MCF 10A (cell line): Measurements from ENCODE around the gene C1orf115. TPM values are rescaled to one million over a fixed set of nuclear protein-coding genes. Genes with fewer than 3 reads are reported as not detected.
"Not testable (repeated sequence)": the region's sequence is repeated elsewhere in the genome, so short reads cannot be mapped to it uniquely, and the experiment has no call there.

ENCODE experiments used
- BruUV-seq: library from RNA; stranded (reverse); fragments of 400-500 nt; replicated peaks from 2 replicates; lab custom pipeline; 2021; lab: Mats Ljungman, UMichigan
- CTCF ChIA-PET: fragments of 300-600 bp; sonication (Branson Sonifier 250); formaldehyde crosslinking; extraction: SDS; loops from one replicate; lab custom pipeline; 2021; ENCODE audit warnings: antibody characterized with exemption, inconsistent platforms; lab: Yijun Ruan, JAX
- POLR2A ChIA-PET: fragments of 300-600, 350-650 bp; sonication (Branson Sonifier 250); formaldehyde crosslinking; extraction: SDS; loops from one replicate; lab custom pipeline; 2020; ENCODE audit warnings: antibody characterized with exemption, inconsistent platforms; lab: Yijun Ruan, JAX
- DNase-seq: peaks from one replicate; pipeline ENCODE4 v3.0.0-alpha.2; 2018; ENCODE audit not compliant: unreplicated experiment
- H3K27ac Mint-ChIP-seq: one replicate; pipeline ENCODE4 v1.8.0; 2022; ENCODE audit warnings: mild to moderate bottlenecking, low read depth, mixed read lengths; ENCODE audit not compliant: unreplicated experiment
- H3K27me3 Mint-ChIP-seq: one replicate; pipeline ENCODE4 v1.8.0; 2022; ENCODE audit warnings: mixed read lengths; ENCODE audit not compliant: insufficient read depth, unreplicated experiment
- H3K36me3 Mint-ChIP-seq: one replicate; pipeline ENCODE4 v1.8.0; 2022; ENCODE audit warnings: mild to moderate bottlenecking, moderate library complexity, mixed read lengths; ENCODE audit not compliant: insufficient read depth, unreplicated experiment
- H3K4me1 Mint-ChIP-seq: one replicate; pipeline ENCODE4 v1.8.0; 2022; ENCODE audit warnings: mixed read lengths; ENCODE audit not compliant: insufficient read depth, unreplicated experiment
- H3K4me3 Mint-ChIP-seq: one replicate; pipeline ENCODE4 v1.8.0; 2022; ENCODE audit warnings: mild to moderate bottlenecking, moderate library complexity, mixed read lengths; ENCODE audit not compliant: unreplicated experiment
- H3K9me3 Mint-ChIP-seq: one replicate; pipeline ENCODE4 v1.8.0; 2022; ENCODE audit warnings: mixed read lengths; ENCODE audit not compliant: unreplicated experiment
- CTCF ChIP-seq: fragments of 200-600 bp; IDR thresholded peaks from one replicate; pipeline ENCODE4 v1.8.0; 2022; ENCODE audit warnings: antibody characterized with exemption, mild to moderate bottlenecking; ENCODE audit not compliant: unreplicated experiment
- intact Hi-C: fragments of 100-400 bp; cut with micrococcal nuclease; formaldehyde crosslinking; loops from 2 replicates; pipeline ENCODE4 v1.14.1; 2022
- total RNA-seq: library from RNA; stranded (reverse); gene quantifications from 2 replicates; pipeline ENCODE4 v1.2.3, GENCODE V29; 2022

C1orf115 gene
- total RNA-seq, 1 experiment from 2014 or later, result 1.6 TPM

GRCh38 chr1:220708936-220709801 is 19.0 kb downstream of the C1orf115 start:
- Mint-ChIP-seq H3K36me3 (peaks cover 6% of the 10 kb centered on the region), H3K4me3 (no peak overlapping the region), H3K27me3 (no peaks in the 10 kb centered on the region), H3K4me1 (no peaks in the 10 kb centered on the region), H3K27ac (no peak overlapping the region), H3K9me3 (no peaks in the 10 kb centered on the region)
- ChIA-PET POLR2A (interaction anchor here (0.7 kb wide), 1 partner anchor 405 kb away, joined by 3 read pairs; no protein-coding TSS in a partner anchor), CTCF (interaction anchor here (0.6 to 3.1 kb wide), 6 partner anchors 10 to 850 kb away, joined by 3 to 15 read pairs (median 3); no protein-coding TSS in a partner anchor)
- no peak for TF ChIP-seq CTCF
- no TSS peak for BruUV-seq
- no peak for DNase-seq
- intact Hi-C loops, result no loop called here

- TF ChIP-seq CTCF, result no peak
- ChIA-PET POLR2A (interaction anchor here (1.0 to 1.5 kb wide), 2 partner anchors 11 to 12 kb away, joined by 3 to 4 read pairs; no protein-coding TSS in a partner anchor), CTCF (interaction anchor here (0.7 to 1.3 kb wide), 3 partner anchors 11 to 65 kb away, joined by 3 read pairs; no protein-coding TSS in a partner anchor)
- BruUV-seq, result no TSS peak
- intact Hi-C loops, result no loop called here
- H3K9me3 Mint-ChIP-seq, result no peaks in the 10 kb centered on the region
- H3K27ac Mint-ChIP-seq, result no peak overlapping the region
- no peaks in the 10 kb centered on the region for H3K4me1 Mint-ChIP-seq
- DNase-seq, result no peak
- no peak overlapping the region for H3K4me3 Mint-ChIP-seq
- H3K36me3 Mint-ChIP-seq, result peaks cover 3% of the 10 kb centered on the region
- H3K27me3 Mint-ChIP-seq, result no peaks in the 10 kb centered on the region
Measured at GRCh38 chr1:220710333-220710732, 20.2 kb downstream of the C1orf115 start.

- no peak overlapping the region for H3K4me3 Mint-ChIP-seq
- no TSS peak for BruUV-seq
- no peaks in the 10 kb centered on the region for H3K27me3 Mint-ChIP-seq
- no peak for TF ChIP-seq CTCF
- H3K4me1 Mint-ChIP-seq, result no peaks in the 10 kb centered on the region
- intact Hi-C loops, result no loop called here
- ChIA-PET CTCF (interaction anchor here (0.7 to 1.1 kb wide), 2 partner anchors 16 to 64 kb away, joined by 3 read pairs; no protein-coding TSS in a partner anchor), POLR2A (interaction anchor here (1.0 to 1.5 kb wide), 2 partner anchors 10 to 11 kb away, joined by 3 to 4 read pairs; no protein-coding TSS in a partner anchor)
- DNase-seq, result no peak
- H3K36me3 Mint-ChIP-seq, result no peaks in the 10 kb centered on the region
- no peaks in the 10 kb centered on the region for H3K9me3 Mint-ChIP-seq
- no peak overlapping the region for H3K27ac Mint-ChIP-seq
Measured at GRCh38 chr1:220711056-220711809, 21.1 kb downstream of the C1orf115 start.

- POLR2A ChIA-PET, H3K27me3 Mint-ChIP-seq, H3K9me3 Mint-ChIP-seq, H3K36me3 Mint-ChIP-seq, intact Hi-C loops, H3K4me1 Mint-ChIP-seq, H3K4me3 Mint-ChIP-seq, H3K27ac Mint-ChIP-seq, DNase-seq, BruUV-seq: not testable (repeated sequence)
- CTCF ChIA-PET, result interaction anchor here (0.6 to 1.1 kb wide), 2 partner anchors 49 to 497 kb away, joined by 3 to 4 read pairs; no protein-coding TSS in a partner anchor
Measured at GRCh38 chr1:220715986-220716385, 25.8 kb downstream of the C1orf115 start.
